AG04450 (cell line): ENCODE results near the gene CYB5RL. TPM values are rescaled to one million over a fixed set of nuclear protein-coding genes. Genes with fewer than 3 reads are reported as not detected.

Experiments
- CTCF ChIA-PET: fragments of 300-600, 350-600 bp; formaldehyde crosslinking; extraction: SDS; loops from one replicate; lab custom pipeline; 2022; ENCODE audit warnings: antibody characterized with exemption, inconsistent platforms; lab: Charles Lee
- POLR2A ChIA-PET: fragments of 350-600 bp; formaldehyde crosslinking; extraction: SDS; loops from one replicate; lab custom pipeline; 2021; ENCODE audit warnings: antibody characterized with exemption, inconsistent platforms; lab: Yijun Ruan, JAX
- DNase-seq: peaks from one replicate; pipeline ENCODE4 v3.0.0-alpha.2; 2011; ENCODE audit warnings: low read depth, low spot score
- H3K27ac ChIP-seq: one replicate; pipeline ENCODE4 v1.5.1; 2012; ENCODE audit warnings: low read depth, low read length, control low read depth
- H3K27me3 ChIP-seq: one replicate; pipeline ENCODE4 v1.6.0; 2012; ENCODE audit warnings: low read length; ENCODE audit not compliant: control insufficient read depth, insufficient read depth
- H3K4me3 ChIP-seq: 2 replicates; pipeline ENCODE4 v1.5.1; 2011; ENCODE audit warnings: mild to moderate bottlenecking, low read depth, low read length, control low read depth
- H3K9me3 ChIP-seq: 2 replicates; pipeline ENCODE4 v1.5.1; 2012; ENCODE audit warnings: low read length; ENCODE audit not compliant: control insufficient read depth, insufficient read depth
- polyA plus RNA-seq: library from polyadenylated mRNA; depleted of rRNA; stranded (reverse); fragments of >200 nt; gene quantifications from 2 replicates; pipeline ENCODE4 v1.2.3, GENCODE V29; 2011; rRNA removed
- TF ChIP-seq, protein P1 (sequence below): IDR thresholded peaks from 2 replicates; pipeline ENCODE4 v1.5.1; 2011; ENCODE audit warnings: low read depth, low read length, control low read depth, inconsistent platforms

CYB5RL gene
- polyA plus RNA-seq, 1 experiment = 4.1 TPM

DNA sequence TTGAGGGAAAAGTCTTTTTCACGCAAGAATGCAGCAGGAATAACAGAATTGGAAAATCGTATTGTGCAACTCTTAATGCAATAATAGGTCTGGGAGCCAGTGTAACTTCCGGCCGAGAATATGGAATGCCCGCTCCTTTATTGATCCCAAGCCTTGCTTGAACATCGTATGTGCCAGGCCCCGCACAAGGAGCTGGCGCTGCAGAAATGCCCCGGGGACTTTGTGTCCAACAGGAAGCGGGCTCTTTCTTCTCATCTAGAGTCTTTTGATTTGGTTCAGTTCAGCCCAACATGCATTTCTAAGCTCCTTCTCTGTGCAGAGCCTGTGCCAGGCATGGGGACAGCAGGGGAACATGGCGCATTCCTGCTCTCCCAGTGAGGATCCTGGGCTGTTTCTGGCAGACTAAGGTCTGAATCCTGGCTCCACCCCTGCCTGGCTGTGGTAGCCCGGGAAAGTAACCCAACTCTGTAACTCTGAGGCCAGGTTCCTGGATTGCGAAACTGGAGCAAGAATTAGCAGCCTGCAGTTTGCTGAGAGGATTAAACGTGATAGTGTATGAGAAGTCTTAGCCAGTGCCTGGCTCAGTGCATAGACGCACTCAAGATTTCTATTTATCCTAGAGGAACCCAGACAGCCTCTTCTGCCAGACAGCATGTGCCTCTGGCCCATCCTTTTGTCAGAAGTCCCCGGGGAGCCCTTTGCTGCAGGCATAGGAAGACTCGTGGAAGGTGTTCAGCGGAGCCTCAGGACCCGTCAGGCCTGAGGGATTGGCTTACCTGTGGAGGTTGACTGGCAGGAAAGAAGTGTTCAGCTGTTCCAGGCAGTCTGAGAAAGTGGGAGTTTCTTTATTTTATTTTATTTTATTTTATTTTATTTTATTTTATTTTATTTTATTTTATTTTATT, 46.0 kb downstream of the CYB5RL start:
- TF ChIP-seq, protein P1, sequence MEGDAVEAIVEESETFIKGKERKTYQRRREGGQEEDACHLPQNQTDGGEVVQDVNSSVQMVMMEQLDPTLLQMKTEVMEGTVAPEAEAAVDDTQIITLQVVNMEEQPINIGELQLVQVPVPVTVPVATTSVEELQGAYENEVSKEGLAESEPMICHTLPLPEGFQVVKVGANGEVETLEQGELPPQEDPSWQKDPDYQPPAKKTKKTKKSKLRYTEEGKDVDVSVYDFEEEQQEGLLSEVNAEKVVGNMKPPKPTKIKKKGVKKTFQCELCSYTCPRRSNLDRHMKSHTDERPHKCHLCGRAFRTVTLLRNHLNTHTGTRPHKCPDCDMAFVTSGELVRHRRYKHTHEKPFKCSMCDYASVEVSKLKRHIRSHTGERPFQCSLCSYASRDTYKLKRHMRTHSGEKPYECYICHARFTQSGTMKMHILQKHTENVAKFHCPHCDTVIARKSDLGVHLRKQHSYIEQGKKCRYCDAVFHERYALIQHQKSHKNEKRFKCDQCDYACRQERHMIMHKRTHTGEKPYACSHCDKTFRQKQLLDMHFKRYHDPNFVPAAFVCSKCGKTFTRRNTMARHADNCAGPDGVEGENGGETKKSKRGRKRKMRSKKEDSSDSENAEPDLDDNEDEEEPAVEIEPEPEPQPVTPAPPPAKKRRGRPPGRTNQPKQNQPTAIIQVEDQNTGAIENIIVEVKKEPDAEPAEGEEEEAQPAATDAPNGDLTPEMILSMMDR = no peak
- ChIA-PET CTCF (interaction anchor here (1.1 to 1.4 kb wide), 2 partner anchors 33 to 335 kb away, joined by 3 read pairs; no protein-coding TSS in a partner anchor), POLR2A (no interaction called here)
- Histone ChIP-seq H3K27ac (peak overlapping the region; percentile 39), H3K9me3 (no peaks in the 10 kb centered on the region), H3K4me3 (no peak overlapping the region), H3K27me3 (peaks cover 2% of the 10 kb centered on the region)
- peak; percentile 21 for DNase-seq

DNA sequence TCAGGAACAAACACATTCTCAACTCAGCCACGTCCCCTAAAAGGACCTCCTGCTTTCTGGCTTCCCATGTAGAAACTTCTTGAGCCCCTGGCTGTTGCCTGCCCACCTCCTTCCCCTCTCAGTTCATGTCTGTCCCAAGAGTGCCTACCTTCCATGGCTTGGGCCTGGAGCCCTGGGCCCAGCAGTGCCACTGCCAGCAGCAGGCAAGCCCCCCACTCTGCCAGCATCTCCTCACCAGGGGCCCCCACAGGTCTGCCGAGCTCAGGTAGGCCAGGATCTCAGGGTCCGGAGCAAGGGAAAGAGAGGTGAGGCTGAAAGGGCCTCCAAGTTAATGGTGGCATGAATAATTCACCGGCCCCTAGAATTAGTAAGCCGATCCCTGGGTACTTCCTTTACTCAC, 47.1 kb downstream of the CYB5RL start, which contains the start of gene CDCP2:
CDCP2 (minus strand) TSS at position 305 of the 400 bp plus-strand sequence; CDS start at position 227, 78 bp downstream.
- TF ChIP-seq, protein P1 = no peak
- Histone ChIP-seq H3K4me3 (no peak within 1 kb of the TSS), H3K27ac (peak within 1 kb of the TSS; percentile 39), H3K9me3 (no peaks in the 10 kb centered on the region), H3K27me3 (peaks cover 2% of the 10 kb centered on the region)
- ChIA-PET POLR2A (no interaction called here), CTCF (interaction anchor here (1.4 kb wide), 1 partner anchor 336 kb away, joined by 3 read pairs; no protein-coding TSS in a partner anchor)
- DNase-seq = no peak

GRCh38 chr1:54151013-54151412, 48.8 kb downstream of the CYB5RL start:
- ChIA-PET CTCF (no interaction called here), POLR2A (no interaction called here)
- no peak for DNase-seq
- H3K4me3 ChIP-seq = no peak overlapping the region
- TF ChIP-seq, protein P1 = no peak
- H3K9me3 ChIP-seq = no peaks in the 10 kb centered on the region
- peaks cover 4% of the 10 kb centered on the region for H3K27me3 ChIP-seq
- H3K27ac ChIP-seq = no peak overlapping the region

Other genes starting within 250 kb of the CYB5RL start
- not detected in 2 replicates for gene LDLRAD1, start 181.8 kb downstream of the CYB5RL start, polyA plus RNA-seq
- 535 and 636 TPM in 2 replicates for gene TMEM59, start 146.8 kb downstream of the CYB5RL start, polyA plus RNA-seq
- 3.6 and 4.3 TPM in 2 replicates for gene TCEANC2, start 146.4 kb downstream of the CYB5RL start, polyA plus RNA-seq
- gene CDCP2, start 47.0 kb downstream of the CYB5RL start, polyA plus RNA-seq = not detected in 2 replicates
- 16.6 and 27.9 TPM in 2 replicates for gene MRPL37, start 137 bp upstream of the CYB5RL start, polyA plus RNA-seq
- gene SSBP3, start 206.4 kb upstream of the CYB5RL start, polyA plus RNA-seq = 33.8 and 34.3 TPM in 2 replicates